ENCODE data around the gene GATB.

The GATB gene

DNA sequence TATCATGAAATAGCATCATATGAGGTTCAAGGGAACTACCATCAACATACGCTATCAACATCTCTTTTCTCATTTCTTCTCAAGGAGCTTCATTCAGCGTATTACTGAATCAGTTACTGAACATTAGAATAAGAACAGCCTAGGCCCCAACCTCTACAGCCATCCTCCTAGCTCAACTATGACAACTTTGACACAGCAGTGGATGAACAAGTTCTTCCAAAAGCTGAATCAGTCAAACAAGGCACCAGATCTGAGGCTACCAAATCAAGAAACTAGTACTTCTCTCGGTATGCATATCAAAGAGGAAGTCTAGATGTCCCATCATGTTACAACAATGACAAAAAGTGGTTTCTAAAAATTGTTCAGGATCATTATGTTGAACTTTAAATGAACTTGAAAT is 57.4 kb downstream of the GATB start:
- TF ChIP-seq, protein P1, sequence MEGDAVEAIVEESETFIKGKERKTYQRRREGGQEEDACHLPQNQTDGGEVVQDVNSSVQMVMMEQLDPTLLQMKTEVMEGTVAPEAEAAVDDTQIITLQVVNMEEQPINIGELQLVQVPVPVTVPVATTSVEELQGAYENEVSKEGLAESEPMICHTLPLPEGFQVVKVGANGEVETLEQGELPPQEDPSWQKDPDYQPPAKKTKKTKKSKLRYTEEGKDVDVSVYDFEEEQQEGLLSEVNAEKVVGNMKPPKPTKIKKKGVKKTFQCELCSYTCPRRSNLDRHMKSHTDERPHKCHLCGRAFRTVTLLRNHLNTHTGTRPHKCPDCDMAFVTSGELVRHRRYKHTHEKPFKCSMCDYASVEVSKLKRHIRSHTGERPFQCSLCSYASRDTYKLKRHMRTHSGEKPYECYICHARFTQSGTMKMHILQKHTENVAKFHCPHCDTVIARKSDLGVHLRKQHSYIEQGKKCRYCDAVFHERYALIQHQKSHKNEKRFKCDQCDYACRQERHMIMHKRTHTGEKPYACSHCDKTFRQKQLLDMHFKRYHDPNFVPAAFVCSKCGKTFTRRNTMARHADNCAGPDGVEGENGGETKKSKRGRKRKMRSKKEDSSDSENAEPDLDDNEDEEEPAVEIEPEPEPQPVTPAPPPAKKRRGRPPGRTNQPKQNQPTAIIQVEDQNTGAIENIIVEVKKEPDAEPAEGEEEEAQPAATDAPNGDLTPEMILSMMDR (conservative IDR thresholded peaks at IDR 0.05), result no peak
- no peak for TF ChIP-seq ZFX (IDR thresholded peaks at IDR 0.05)
- H3K27ac ChIP-seq, result no peak overlapping the region

DNA sequence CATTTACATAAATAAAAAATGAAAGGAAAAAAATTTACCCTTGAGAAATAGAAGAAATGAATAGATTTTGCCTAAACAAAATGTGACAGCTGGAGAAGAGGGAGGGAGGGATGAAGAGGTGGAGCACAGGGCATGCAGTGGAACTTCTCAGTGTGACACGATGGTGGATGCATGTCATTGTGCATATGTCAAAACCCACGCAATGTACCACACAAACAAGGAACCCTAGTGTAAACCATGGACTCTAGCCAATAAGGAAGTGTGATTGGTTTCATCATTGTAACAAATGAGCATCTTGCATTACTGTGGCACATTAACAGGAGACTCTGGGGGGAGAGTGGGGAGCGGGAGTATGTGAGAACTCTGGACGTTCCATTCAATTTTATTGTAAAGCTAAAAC is 58.6 kb downstream of the GATB start:
- no peak for TF ChIP-seq ZFX (IDR thresholded peaks at IDR 0.05)
- TF ChIP-seq, protein P1 (conservative IDR thresholded peaks at IDR 0.05), result no peak
- no peak overlapping the region for H3K27ac ChIP-seq

DNA sequence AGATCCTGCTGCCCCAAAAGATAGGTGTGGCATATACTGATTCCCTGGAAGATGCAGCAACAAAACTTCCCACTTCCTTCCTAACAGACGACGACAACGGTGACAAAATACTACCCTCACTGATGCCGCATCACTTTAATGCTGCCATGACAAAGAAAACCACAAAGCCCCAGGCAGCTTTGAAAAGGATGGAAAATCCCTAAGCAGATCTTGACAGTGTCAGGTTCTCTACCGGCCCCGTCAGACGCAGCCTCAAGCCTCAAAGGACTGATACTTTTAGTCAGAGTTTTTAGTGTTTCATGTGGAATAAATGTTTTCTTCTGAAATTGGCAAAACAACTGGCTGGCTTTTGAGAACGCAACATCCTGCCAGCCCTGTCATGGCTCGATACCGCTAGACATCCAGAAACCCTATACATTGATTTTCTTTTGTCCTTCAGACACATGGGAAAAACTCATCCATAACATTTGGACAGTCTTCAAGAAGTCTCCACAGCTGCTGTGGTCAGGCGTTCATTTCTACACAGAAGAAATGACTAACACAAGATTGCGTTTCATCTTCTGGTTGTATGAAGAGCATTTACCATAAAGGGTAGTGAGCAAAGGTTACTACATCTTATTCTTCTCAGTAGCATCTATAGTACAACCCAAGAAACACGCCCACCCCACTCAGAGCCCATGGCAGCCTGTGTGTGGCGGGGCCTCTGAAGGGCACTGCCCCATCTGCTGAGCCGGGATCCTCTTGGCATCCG is 60.1 kb downstream of the GATB start:
- H3K27ac ChIP-seq, result no peak overlapping the region
- no peak for TF ChIP-seq ZFX (IDR thresholded peaks at IDR 0.05)
- TF ChIP-seq, protein P1 (conservative IDR thresholded peaks at IDR 0.05), result no peak

DNA sequence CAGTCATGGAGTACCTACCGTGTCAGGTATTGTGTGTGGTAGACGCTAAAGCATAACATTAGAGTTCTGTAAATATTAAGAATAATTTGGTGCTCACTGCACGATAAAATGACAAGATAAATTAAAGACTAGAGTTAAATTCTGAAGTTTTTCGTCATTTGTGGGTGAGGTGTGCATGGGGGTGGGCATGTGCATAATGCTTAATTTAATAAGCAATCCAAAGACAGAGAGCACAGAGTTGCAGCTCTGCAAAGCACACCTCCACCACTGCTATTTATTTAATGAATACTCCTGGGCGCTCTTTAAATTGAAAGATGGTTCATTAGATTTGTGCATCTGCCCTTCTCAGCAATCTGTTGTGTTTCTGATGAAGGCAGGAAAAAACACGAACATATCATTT is 62.6 kb downstream of the GATB start:
- H3K27ac ChIP-seq, result no peak overlapping the region
- TF ChIP-seq ZFX (IDR thresholded peaks at IDR 0.05), result no peak
- TF ChIP-seq, protein P1 (conservative IDR thresholded peaks at IDR 0.05), result no peak

DNA sequence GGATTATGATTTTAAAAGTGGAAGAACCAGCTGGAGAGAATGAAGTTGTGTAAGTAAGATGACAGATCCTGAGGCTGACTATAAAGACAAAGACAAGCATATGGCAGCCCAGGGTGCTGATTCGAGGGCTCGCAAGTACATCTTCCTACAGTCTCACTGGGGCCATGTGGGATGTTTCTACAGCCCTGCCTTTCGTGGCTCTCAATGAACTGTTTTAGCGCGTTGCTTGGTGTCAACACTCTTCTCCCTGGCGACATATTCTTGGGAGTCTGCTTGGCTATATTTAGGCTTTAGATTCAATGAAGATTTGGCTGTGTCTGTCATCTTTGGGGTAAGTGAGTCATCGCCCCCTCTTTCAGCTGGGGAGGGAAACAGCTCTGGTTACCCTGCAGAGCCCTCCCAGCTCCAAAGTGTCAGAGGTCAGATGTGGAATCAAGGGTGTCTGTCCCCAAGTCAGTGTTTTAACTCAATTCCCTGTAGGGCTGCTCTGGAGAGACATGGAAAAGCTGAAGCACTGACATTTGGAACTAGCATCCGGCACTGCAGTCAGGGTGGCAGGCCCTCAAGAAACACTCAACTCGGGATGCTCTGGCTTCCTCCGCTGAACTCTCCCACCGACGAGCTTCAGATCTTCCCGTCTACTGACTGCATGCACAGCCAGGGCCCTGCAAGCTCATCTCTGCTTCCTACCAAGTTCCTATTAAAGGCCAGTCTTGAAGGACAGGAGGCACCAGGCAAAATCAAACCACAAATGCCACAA is 65.7 kb downstream of the GATB start:
- no peak for TF ChIP-seq ZFX (IDR thresholded peaks at IDR 0.05)
- TF ChIP-seq, protein P1 (conservative IDR thresholded peaks at IDR 0.05), result no peak

DNA sequence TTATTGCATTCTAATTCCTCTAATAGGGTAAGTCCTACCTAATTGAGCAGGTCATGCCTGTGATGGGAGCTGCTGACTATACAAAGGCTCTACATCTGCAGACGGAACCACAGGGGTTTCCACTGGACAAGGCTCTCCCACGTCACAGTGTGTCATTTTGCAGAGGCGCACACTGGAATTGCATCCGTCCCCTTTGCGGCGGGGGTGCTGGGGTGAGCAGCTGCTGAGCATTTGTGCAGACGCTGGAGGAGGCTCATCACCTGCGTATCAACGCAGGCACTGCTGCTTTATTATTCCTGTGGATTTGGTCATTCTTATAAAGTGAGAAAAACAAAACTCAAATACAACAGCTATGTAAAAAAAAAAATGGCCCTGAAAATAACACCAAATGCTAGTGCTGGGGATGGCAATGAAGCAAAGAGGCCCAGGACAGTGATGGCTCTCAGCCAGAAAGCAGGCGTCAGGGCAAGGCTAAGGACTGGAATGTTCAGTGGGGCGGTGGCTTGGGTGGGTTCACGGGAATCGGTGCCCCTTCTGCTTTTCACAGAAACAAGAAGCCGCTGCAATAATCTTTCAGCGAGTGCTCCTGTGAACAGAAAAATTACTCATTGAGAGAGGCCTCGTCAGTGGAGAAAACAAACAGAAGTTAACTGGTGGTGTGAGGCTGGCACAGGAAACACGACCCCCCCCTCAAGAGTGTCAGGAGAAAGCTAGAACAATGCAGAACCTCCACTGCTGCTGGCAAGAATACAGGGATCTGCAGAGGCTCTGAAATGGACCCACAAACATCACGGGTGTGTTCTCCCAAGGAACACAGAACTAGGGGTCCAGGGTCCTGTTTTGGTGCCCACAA is 67.8 kb downstream of the GATB start:
- no peak for TF ChIP-seq ZFX (IDR thresholded peaks at IDR 0.05)
- TF ChIP-seq, protein P1 (conservative IDR thresholded peaks at IDR 0.05), result no peak
- no peak overlapping the region for H3K27ac ChIP-seq

More for the DNA sequence above, 65.7 kb downstream of the GATB start:
- no peak overlapping the region for H3K27ac ChIP-seq

Data from C4-2B (cell line).